ENCODE measurements around the gene SGPL1. TPM values are rescaled to one million over a fixed set of nuclear protein-coding genes. Genes with fewer than 3 reads are reported as not detected.

SGPL1 gene
- total RNA-seq, 1 donor from 2014 or later: 51.5 TPM

DNA sequence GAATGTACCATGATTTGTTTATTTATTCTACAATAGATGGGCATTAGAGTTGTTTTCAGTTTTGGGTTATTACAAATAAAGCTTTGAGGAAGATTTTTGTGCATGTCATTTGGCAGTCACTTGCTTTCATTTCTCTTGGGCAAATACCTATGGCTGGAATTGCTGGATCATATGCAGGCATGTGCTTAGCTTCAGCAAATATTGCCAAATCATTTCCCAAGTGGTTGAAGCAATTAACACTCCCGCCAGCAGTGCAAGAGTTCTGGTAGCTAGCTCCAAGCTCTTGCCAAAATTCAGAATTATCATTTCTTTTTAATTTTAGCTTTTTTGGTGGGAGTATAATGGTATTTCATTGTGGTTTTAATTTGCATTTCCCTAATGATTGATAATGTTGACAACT lies 105.5 kb downstream of the SGPL1 start:
- H2AFZ ChIP-seq (replicated peaks): no peak overlapping the region
- Mint-ChIP-seq H3K27me3 (ENCODE audit: insufficient read depth, low read depth) (peaks cover 10% of the 10 kb centered on the region), H3K27ac (no peak overlapping the region), H3K36me3 (no peaks in the 10 kb centered on the region), H3K9me3 (no peaks in the 10 kb centered on the region), H3K4me3 (no peak overlapping the region), H3K4me1 (peaks cover 13% of the 10 kb centered on the region)
- no peak for DNase-seq (ENCODE audit: low spot score)
- H3K4me3 ChIP-seq: no peak overlapping the region
- H4K20me1 ChIP-seq (ENCODE audit: low read depth): no peaks in the 10 kb centered on the region
- no peaks in the 10 kb centered on the region for H3F3A ChIP-seq (ENCODE audit: low read depth)
- H3K27me3 ChIP-seq: no peaks in the 10 kb centered on the region
- H3K79me2 ChIP-seq (ENCODE audit: low read depth): no peaks in the 10 kb centered on the region
- H3K4me1 ChIP-seq: peaks cover 7% of the 10 kb centered on the region
- no peaks in the 10 kb centered on the region for H3K36me3 ChIP-seq
- no peaks in the 10 kb centered on the region for H3K9me3 ChIP-seq (ENCODE audit: low read depth)
- H3K27ac ChIP-seq: no peak overlapping the region
- H3K9ac ChIP-seq: no peak overlapping the region
- TF ChIP-seq, protein P1, sequence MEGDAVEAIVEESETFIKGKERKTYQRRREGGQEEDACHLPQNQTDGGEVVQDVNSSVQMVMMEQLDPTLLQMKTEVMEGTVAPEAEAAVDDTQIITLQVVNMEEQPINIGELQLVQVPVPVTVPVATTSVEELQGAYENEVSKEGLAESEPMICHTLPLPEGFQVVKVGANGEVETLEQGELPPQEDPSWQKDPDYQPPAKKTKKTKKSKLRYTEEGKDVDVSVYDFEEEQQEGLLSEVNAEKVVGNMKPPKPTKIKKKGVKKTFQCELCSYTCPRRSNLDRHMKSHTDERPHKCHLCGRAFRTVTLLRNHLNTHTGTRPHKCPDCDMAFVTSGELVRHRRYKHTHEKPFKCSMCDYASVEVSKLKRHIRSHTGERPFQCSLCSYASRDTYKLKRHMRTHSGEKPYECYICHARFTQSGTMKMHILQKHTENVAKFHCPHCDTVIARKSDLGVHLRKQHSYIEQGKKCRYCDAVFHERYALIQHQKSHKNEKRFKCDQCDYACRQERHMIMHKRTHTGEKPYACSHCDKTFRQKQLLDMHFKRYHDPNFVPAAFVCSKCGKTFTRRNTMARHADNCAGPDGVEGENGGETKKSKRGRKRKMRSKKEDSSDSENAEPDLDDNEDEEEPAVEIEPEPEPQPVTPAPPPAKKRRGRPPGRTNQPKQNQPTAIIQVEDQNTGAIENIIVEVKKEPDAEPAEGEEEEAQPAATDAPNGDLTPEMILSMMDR (IDR thresholded peaks at IDR 0.05): no peak
- TF ChIP-seq EZH2 (IDR thresholded peaks at IDR 0.05): no peak
- TF ChIP-seq EZH2phosphoT487 (IDR thresholded peaks at IDR 0.05): no peak
- H3K4me2 ChIP-seq: no peak overlapping the region

DNA sequence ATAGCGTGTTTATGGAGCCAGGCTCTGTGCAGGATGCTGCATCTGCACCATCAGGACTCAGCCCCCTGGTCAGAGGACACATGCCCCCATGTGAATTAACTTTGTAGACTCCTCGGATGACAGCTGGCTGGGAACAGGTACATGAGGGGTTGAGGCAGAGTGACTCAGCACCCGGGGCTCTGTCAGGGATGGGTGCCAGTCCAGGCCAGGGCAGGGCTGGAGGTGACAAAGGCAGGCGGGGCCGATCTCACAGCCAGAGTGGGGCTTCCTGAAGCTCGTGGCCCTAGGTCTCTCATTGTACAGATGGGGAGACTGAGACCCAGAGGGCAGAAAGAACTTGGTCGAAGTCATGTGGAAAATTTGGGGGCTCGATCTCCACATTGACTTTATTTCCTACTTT lies 107.9 kb downstream of the SGPL1 start:
- peaks cover 10% of the 10 kb centered on the region for H3K27me3 Mint-ChIP-seq (ENCODE audit: insufficient read depth, low read depth)

DNA sequence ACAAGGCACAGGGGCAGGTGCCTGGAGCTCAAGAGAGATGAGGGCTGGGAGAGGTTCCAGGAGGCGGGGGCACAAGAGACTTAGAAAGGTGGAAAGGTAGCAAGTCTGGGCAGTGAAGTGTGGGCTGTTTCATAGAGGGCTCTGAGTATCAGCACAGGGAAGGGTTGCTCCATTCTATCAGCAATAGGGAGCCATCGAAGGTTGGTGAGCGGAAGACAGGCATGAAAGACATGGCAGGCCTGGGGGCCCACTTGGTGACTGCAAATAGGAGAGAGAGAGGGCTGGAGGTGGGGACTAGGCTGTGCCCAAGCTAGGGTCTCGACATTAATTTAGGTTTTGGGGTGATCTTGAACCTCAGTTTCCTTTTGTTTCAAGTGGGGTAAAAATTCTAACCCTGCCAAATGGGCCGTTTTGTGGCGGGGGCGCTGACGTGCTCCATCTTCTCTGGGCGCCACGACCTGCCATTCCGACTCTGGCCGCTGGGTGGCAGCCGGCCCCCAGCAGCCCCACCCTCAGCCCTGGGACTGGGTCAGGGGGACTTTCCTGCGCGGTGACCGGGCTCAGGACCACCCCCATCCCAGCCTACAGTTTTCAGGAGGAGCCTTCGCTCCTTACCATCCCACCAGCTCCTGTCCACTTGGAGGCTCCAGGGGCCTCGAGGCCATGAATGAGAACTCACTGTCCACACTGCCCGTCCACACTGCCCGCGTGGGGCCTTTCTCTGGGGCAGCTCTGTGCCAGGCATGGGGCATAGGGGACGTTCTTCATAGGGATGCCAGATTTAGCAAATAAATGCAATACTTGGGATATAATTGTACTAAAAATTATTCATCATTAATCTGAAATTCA lies 109.9 kb downstream of the SGPL1 start:
- no peaks in the 10 kb centered on the region for H4K20me1 ChIP-seq (ENCODE audit: low read depth)
- H2AFZ ChIP-seq (replicated peaks): no peak overlapping the region
- H3K4me2 ChIP-seq: no peak overlapping the region
- H3K4me3 Mint-ChIP-seq: no peak overlapping the region
- H3K27me3 ChIP-seq: no peaks in the 10 kb centered on the region
- no peak overlapping the region for H3K4me3 ChIP-seq
- peaks cover 16% of the 10 kb centered on the region for H3K4me1 Mint-ChIP-seq
- H3K27me3 Mint-ChIP-seq (ENCODE audit: insufficient read depth, low read depth): peaks cover 8% of the 10 kb centered on the region
- peak; percentile 82 for DNase-seq (ENCODE audit: low spot score)
- H3K27ac ChIP-seq: no peak overlapping the region
- H3K9me3 Mint-ChIP-seq: no peaks in the 10 kb centered on the region
- H3K36me3 Mint-ChIP-seq: no peaks in the 10 kb centered on the region
- H3K36me3 ChIP-seq: no peaks in the 10 kb centered on the region
- H3F3A ChIP-seq (ENCODE audit: low read depth): no peaks in the 10 kb centered on the region
- H3K27ac Mint-ChIP-seq: no peak overlapping the region
- H3K9ac ChIP-seq: no peak overlapping the region
- TF ChIP-seq, protein P1 (IDR thresholded peaks at IDR 0.05): peak; percentile 85
- TF ChIP-seq EZH2 (IDR thresholded peaks at IDR 0.05): no peak
- H3K4me1 ChIP-seq: no peaks in the 10 kb centered on the region
- H3K9me3 ChIP-seq (ENCODE audit: low read depth): no peaks in the 10 kb centered on the region
- H3K79me2 ChIP-seq (ENCODE audit: low read depth): no peaks in the 10 kb centered on the region

More for the DNA sequence above, 107.9 kb downstream of the SGPL1 start:
- H3K4me3 Mint-ChIP-seq: no peak overlapping the region
- H3K9ac ChIP-seq: no peak overlapping the region
- no peaks in the 10 kb centered on the region for H3K27me3 ChIP-seq
- no peaks in the 10 kb centered on the region for H3K79me2 ChIP-seq (ENCODE audit: low read depth)
- TF ChIP-seq, protein P1 (IDR thresholded peaks at IDR 0.05): no peak
- TF ChIP-seq EZH2 (IDR thresholded peaks at IDR 0.05): no peak
- no peak for TF ChIP-seq EZH2phosphoT487 (IDR thresholded peaks at IDR 0.05)
- no peak overlapping the region for H3K4me3 ChIP-seq
- no peak overlapping the region for H3K27ac ChIP-seq
- no peaks in the 10 kb centered on the region for H3F3A ChIP-seq (ENCODE audit: low read depth)
- no peak for DNase-seq (ENCODE audit: low spot score)
- H3K9me3 ChIP-seq (ENCODE audit: low read depth): no peaks in the 10 kb centered on the region
- H4K20me1 ChIP-seq (ENCODE audit: low read depth): no peaks in the 10 kb centered on the region
- no peak overlapping the region for H3K4me2 ChIP-seq
- H3K36me3 Mint-ChIP-seq: no peaks in the 10 kb centered on the region
- H3K4me1 ChIP-seq: no peaks in the 10 kb centered on the region
- H3K9me3 Mint-ChIP-seq: no peaks in the 10 kb centered on the region
- no peak overlapping the region for H3K27ac Mint-ChIP-seq
- H2AFZ ChIP-seq (replicated peaks): no peak overlapping the region
- peaks cover 14% of the 10 kb centered on the region for H3K4me1 Mint-ChIP-seq
- H3K36me3 ChIP-seq: no peaks in the 10 kb centered on the region

All from neural progenitor cell (in vitro differentiated cells).